Liver (tissue), 9 donors: ENCODE results near the gene TEX44. TPM values are rescaled to one million over a fixed set of nuclear protein-coding genes. Genes with fewer than 3 reads are reported as not detected.

Experiments
- DNase-seq: peaks from one replicate; pipeline ENCODE4 v3.0.0-alpha.2; 2017; ENCODE audit warnings: low spot score
- H3K27ac ChIP-seq, 2 donors: one replicate each; pipeline ENCODE4 v1.7.0; 2013; ENCODE audit warnings: inconsistent platforms in 2 of 2, low read length in 2 of 2, control low read depth in 1 of 2, low read depth in 1 of 2, mild to moderate bottlenecking in 1 of 2
- H3K27me3 ChIP-seq, 4 donors: one replicate each; pipeline versions ENCODE4 v1.6.1 to v1.7.0; 2013; ENCODE audit warnings: low read length in 3 of 4, inconsistent platforms in 1 of 4, mild to moderate bottlenecking in 1 of 4, moderate library complexity in 1 of 4; ENCODE audit not compliant: control insufficient read depth in 4 of 4, insufficient read depth in 4 of 4
- H3K36me3 ChIP-seq, 4 donors: one replicate each; pipeline versions ENCODE4 v1.6.1 to v1.7.0; 2013; ENCODE audit warnings: low read length in 3 of 4, mild to moderate bottlenecking in 3 of 4, low read depth in 1 of 4, moderate library complexity in 1 of 4; ENCODE audit not compliant: control insufficient read depth in 4 of 4, insufficient read depth in 3 of 4
- H3K4me1 ChIP-seq, 4 donors: one replicate each; pipeline versions ENCODE4 v1.6.1 to v1.7.0; 2013; ENCODE audit warnings: low read length in 3 of 4, mild to moderate bottlenecking in 3 of 4, moderate library complexity in 1 of 4; ENCODE audit not compliant: control insufficient read depth in 4 of 4, insufficient read depth in 4 of 4
- H3K4me3 ChIP-seq, 3 donors: one replicate each; pipeline versions ENCODE4 v1.6.1 to v1.7.0; 2013; ENCODE audit warnings: low read length in 3 of 3, control low read depth in 1 of 3, low read depth in 1 of 3, mild to moderate bottlenecking in 1 of 3
- H3K9ac ChIP-seq, 2 donors: one replicate each; pipeline ENCODE4 v1.7.0; 2013; ENCODE audit warnings: low read length in 2 of 2, mild to moderate bottlenecking in 2 of 2, moderate library complexity in 2 of 2, control low read depth in 1 of 2, low read depth in 1 of 2
- H3K9me3 ChIP-seq, 4 donors: one replicate each; pipeline versions ENCODE4 v1.6.1 to v1.7.0; 2013; ENCODE audit warnings: low read length in 3 of 4; ENCODE audit not compliant: control insufficient read depth in 4 of 4
- ATF3 ChIP-seq: IDR thresholded peaks from 2 replicates; pipeline ENCODE4 v1.6.1; 2016; ENCODE audit warnings: antibody characterized with exemption
- CTCF ChIP-seq: fragments of 150-350 bp; IDR thresholded peaks from 2 replicates; pipeline ENCODE4 v1.5.1; 2017; ENCODE audit warnings: improper control_type of control experiment, low read depth, low read length; ENCODE audit not compliant: missing input control
- EGR1 ChIP-seq, 2 donors: IDR thresholded peaks; 2 replicates each; pipeline ENCODE4 v1.6.1; 2016 to 2018; ENCODE audit warnings: antibody characterized with exemption in 2 of 2, low read depth in 2 of 2
- FOXA1 ChIP-seq: IDR thresholded peaks from 2 replicates; pipeline ENCODE4 v1.6.1; 2016; ENCODE audit warnings: antibody characterized with exemption
- FOXA2 ChIP-seq: IDR thresholded peaks from 2 replicates; pipeline ENCODE4 v1.6.1; 2016; ENCODE audit warnings: antibody characterized with exemption
- GABPA ChIP-seq, 2 donors: IDR thresholded peaks in 1 of 2; conservative IDR thresholded peaks in 1 of 2; 2 replicates each; pipeline ENCODE4 v1.6.1; 2016; ENCODE audit warnings: antibody characterized with exemption in 2 of 2, mild to moderate bottlenecking in 1 of 2, moderate library complexity in 1 of 2
- HNF4A ChIP-seq, 2 donors: conservative IDR thresholded peaks; 2 replicates each; pipeline ENCODE4 v1.6.1; 2016; ENCODE audit warnings: antibody characterized with exemption in 2 of 2, mild to moderate bottlenecking in 2 of 2
- HNF4G ChIP-seq: IDR thresholded peaks from 2 replicates; pipeline ENCODE4 v1.6.1; 2016; ENCODE audit warnings: antibody characterized with exemption
- JUND ChIP-seq, 2 donors: IDR thresholded peaks; 2 replicates each; pipeline ENCODE4 v1.6.1; 2016; ENCODE audit warnings: antibody characterized with exemption in 2 of 2
- MAX ChIP-seq: IDR thresholded peaks from 2 replicates; pipeline ENCODE4 v1.6.1; 2016; ENCODE audit warnings: antibody characterized with exemption
- NR2F2 ChIP-seq: IDR thresholded peaks from 2 replicates; pipeline ENCODE4 v1.6.1; 2016; ENCODE audit warnings: antibody characterized with exemption
- RAD21 ChIP-seq, 2 donors: IDR thresholded peaks; 2 replicates each; pipeline ENCODE4 v1.6.1; 2016; ENCODE audit warnings: antibody characterized with exemption in 2 of 2, mild to moderate bottlenecking in 2 of 2
- REST ChIP-seq: IDR thresholded peaks from 2 replicates; pipeline ENCODE4 v1.6.1; 2016; ENCODE audit warnings: antibody characterized with exemption, mild to moderate bottlenecking
- RXRA ChIP-seq, 2 donors: IDR thresholded peaks; 2 replicates each; pipeline ENCODE4 v1.6.1; 2017 to 2018; ENCODE audit warnings: antibody characterized with exemption in 2 of 2, mild to moderate bottlenecking in 1 of 2
- SP1 ChIP-seq: IDR thresholded peaks from 2 replicates; pipeline ENCODE4 v1.6.1; 2018; ENCODE audit warnings: antibody characterized with exemption, mild to moderate bottlenecking
- TAF1 ChIP-seq: conservative IDR thresholded peaks from 2 replicates; pipeline ENCODE4 v1.6.1; 2016; ENCODE audit warnings: antibody characterized with exemption, mild to moderate bottlenecking
- YY1 ChIP-seq: IDR thresholded peaks from 2 replicates; pipeline ENCODE4 v1.6.1; 2016; ENCODE audit warnings: antibody characterized with exemption, mild to moderate bottlenecking
- ZBTB33 ChIP-seq: IDR thresholded peaks from 2 replicates; pipeline ENCODE4 v1.6.1; 2016; ENCODE audit warnings: antibody characterized with exemption
- WGBS: extraction: QIAGEN DNeasy Blood & Tissue Kit; methylation state at CpG from one replicate; pipeline ENCODE4 v1.1.7; 2013; 5-methylcytosine and 5-hydroxymethylcytosine counted together
- polyA plus RNA-seq, 2 donors: library from polyadenylated mRNA; stranded (reverse) in 1 of 2; unstranded in 1 of 2; fragments of 200-250 nt in 1 of 2; fragments of >200 nt in 1 of 2; fragmentation: Nextera tagmentation in 1 of 2; extraction: Ambion mirVana in 1 of 2; gene quantifications; one replicate each; pipeline versions ENCODE4 v1.2.1 to v1.2.3, GENCODE V29; 2013 to 2015
- total RNA-seq, 2 donors: library from RNA; depleted of rRNA; stranded (reverse); fragments of >200 nt; gene quantifications; one replicate each; pipeline ENCODE4 v1.2.3, GENCODE V29; 2014
- donor health status: healthy.
- donor health status: healthy.
- donor health status: healthy.
- donor health status: healthy.
- donor health status: healthy.

TEX44 gene
- total and polyA plus RNA-seq, 4 donors: not detected

GRCh38 chr2:231617059-231617926 lies 24.6 kb downstream of the TEX44 start:
- Histone ChIP-seq H3K27ac (no peak overlapping the region), H3K9me3 (no peaks in the 10 kb centered on the region), H3K4me3 (no peak overlapping the region), H3K27me3 (peaks cover 0 to 6% (median 0%) of the 10 kb centered on the region in 4 donors), H3K4me1 (peaks cover 6 to 21% (median 16%) of the 10 kb centered on the region in 4 donors), H3K36me3 (no peaks in the 10 kb centered on the region), H3K9ac (no peak overlapping the region)
- no peak for TF ChIP-seq ZBTB33
- no peak for TF ChIP-seq HNF4A (conservative IDR thresholded peaks at IDR 0.05)
- no peak for TF ChIP-seq MAX
- TF ChIP-seq RAD21 (IDR thresholded peaks at IDR 0.05): no peak
- no peak for TF ChIP-seq EGR1 (IDR thresholded peaks at IDR 0.05; ENCODE audit: low read depth in 2 of 2)
- TF ChIP-seq SP1: no peak
- TF ChIP-seq ATF3: no peak
- no peak for TF ChIP-seq TAF1
- no peak for TF ChIP-seq REST
- TF ChIP-seq GABPA (IDR thresholded peaks at IDR 0.05 in 1 of 2, conservative IDR thresholded peaks at IDR 0.05 in 1 of 2): no peak
- no peak for TF ChIP-seq CTCF
- TF ChIP-seq FOXA2: no peak
- no peak for TF ChIP-seq JUND (IDR thresholded peaks at IDR 0.05)
- TF ChIP-seq NR2F2: no peak
- no peak for TF ChIP-seq YY1
- no peak for TF ChIP-seq RXRA (IDR thresholded peaks at IDR 0.05)
- TF ChIP-seq HNF4G: no peak
- TF ChIP-seq FOXA1: no peak
- WGBS: 69% methylated on average over 13 of the region's 13 CpGs
- no peak for DNase-seq
